Suprapubic skin (tissue), 4 donors: ENCODE measurements around the gene C3orf38. TPM values are rescaled to one million over a fixed set of nuclear protein-coding genes. Genes with fewer than 3 reads are reported as not detected.

ENCODE experiments used
- DNase-seq, 2 donors: peaks; one replicate each; pipeline ENCODE4 v3.0.0-alpha.2; 2019; ENCODE audit warnings: low spot score in 2 of 2
- H3K27ac ChIP-seq: fragments of 200-600 bp; sonication (generic); one replicate; pipeline ENCODE4 v1.5.1; 2019
- H3K27me3 ChIP-seq: fragments of 200-600 bp; sonication (generic); one replicate; pipeline ENCODE4 v1.5.1; 2019
- H3K36me3 ChIP-seq: fragments of 200-600 bp; sonication (generic); one replicate; pipeline ENCODE4 v1.5.1; 2019
- H3K4me1 ChIP-seq: fragments of 200-600 bp; sonication (generic); one replicate; pipeline ENCODE4 v1.5.1; 2019
- H3K4me3 ChIP-seq: fragments of 200-600 bp; sonication (generic); one replicate; pipeline ENCODE4 v1.5.1; 2019; ENCODE audit warnings: mild to moderate bottlenecking
- H3K9me3 ChIP-seq: fragments of 200-600 bp; sonication (generic); one replicate; pipeline ENCODE4 v1.5.1; 2019
- EP300 ChIP-seq: sonication (generic); formaldehyde crosslinking; IDR thresholded peaks from one replicate; pipeline ENCODE4 v1.6.1; 2017; ENCODE audit warnings: antibody characterized with exemption
- POLR2A ChIP-seq, 2 donors: fragments of 450-650 bp; IDR thresholded peaks; one replicate each; pipeline ENCODE4 v1.6.1; 2017; ENCODE audit warnings: antibody characterized with exemption in 2 of 2, mild to moderate bottlenecking in 2 of 2, moderate library complexity in 2 of 2
- POLR2AphosphoS5 ChIP-seq, 3 donors: sonication (generic); formaldehyde crosslinking; IDR thresholded peaks; one replicate each; pipeline ENCODE4 v1.6.1; 2017; ENCODE audit warnings: antibody characterized with exemption in 3 of 3
- WGBS: methylation state at CpG from one replicate; pipeline ENCODE4 v1.1.5; 2018; 5-methylcytosine and 5-hydroxymethylcytosine counted together
- total RNA-seq, 4 donors: library from RNA; depleted of rRNA; stranded (reverse); fragments of >200 nt; gene quantifications; one replicate each; pipeline ENCODE4 v1.1.0, GENCODE V29; 2016
- TF ChIP-seq, protein P1 (sequence below), 2 donors: fragments of 200-600 bp in 1 of 2; fragments of 450-650 bp in 1 of 2; sonication (generic) in 1 of 2; IDR thresholded peaks; one replicate each; pipeline ENCODE4 v1.5.1; 2016 to 2019; ENCODE audit warnings: antibody characterized with exemption in 2 of 2, mild to moderate bottlenecking in 1 of 2, moderate library complexity in 1 of 2

The C3orf38 gene
- total RNA-seq, 4 donors from 2014 or later = 14.1 to 30.8 (median 18.4) TPM

DNA sequence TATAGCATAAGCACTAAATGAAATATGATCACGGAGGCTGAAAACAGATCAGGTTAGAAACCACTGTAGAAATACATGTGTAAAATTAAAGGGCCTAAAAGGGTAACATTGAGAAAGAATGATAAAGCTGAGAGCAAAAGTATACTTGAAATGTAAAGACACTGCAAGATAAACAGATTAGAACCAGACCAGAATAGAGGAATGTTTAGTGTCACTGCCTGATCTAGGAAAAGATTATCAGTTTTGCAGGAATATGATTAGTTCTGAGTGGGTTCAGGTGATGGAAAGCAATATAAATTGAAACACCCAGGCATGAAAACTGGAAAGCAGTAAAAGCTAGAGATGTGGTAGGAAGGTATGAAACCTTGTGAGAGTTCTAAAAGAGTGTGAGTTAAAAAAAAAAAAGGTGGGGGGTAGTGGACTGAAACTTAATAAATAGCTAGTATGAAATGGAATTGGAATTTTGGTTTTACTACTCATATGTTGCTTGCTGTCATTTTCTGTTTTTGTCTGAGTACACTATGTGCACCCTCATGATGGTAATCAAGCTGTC, 16.0 kb upstream of the C3orf38 start:
- WGBS = 0% methylated on average over 1 of the region's 1 CpG
- Histone ChIP-seq H3K27me3 (no peaks in the 10 kb centered on the region), H3K9me3 (no peaks in the 10 kb centered on the region), H3K4me1 (no peaks in the 10 kb centered on the region), H3K4me3 (no peak overlapping the region), H3K36me3 (peaks cover 27% of the 10 kb centered on the region), H3K27ac (no peak overlapping the region)
- DNase-seq = no peak
- TF ChIP-seq, protein P1, sequence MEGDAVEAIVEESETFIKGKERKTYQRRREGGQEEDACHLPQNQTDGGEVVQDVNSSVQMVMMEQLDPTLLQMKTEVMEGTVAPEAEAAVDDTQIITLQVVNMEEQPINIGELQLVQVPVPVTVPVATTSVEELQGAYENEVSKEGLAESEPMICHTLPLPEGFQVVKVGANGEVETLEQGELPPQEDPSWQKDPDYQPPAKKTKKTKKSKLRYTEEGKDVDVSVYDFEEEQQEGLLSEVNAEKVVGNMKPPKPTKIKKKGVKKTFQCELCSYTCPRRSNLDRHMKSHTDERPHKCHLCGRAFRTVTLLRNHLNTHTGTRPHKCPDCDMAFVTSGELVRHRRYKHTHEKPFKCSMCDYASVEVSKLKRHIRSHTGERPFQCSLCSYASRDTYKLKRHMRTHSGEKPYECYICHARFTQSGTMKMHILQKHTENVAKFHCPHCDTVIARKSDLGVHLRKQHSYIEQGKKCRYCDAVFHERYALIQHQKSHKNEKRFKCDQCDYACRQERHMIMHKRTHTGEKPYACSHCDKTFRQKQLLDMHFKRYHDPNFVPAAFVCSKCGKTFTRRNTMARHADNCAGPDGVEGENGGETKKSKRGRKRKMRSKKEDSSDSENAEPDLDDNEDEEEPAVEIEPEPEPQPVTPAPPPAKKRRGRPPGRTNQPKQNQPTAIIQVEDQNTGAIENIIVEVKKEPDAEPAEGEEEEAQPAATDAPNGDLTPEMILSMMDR (IDR thresholded peaks at IDR 0.05) = no peak
- TF ChIP-seq POLR2AphosphoS5 (IDR thresholded peaks at IDR 0.05) (no peak), EP300 (no peak), POLR2A (IDR thresholded peaks at IDR 0.05) (no peak)

DNA sequence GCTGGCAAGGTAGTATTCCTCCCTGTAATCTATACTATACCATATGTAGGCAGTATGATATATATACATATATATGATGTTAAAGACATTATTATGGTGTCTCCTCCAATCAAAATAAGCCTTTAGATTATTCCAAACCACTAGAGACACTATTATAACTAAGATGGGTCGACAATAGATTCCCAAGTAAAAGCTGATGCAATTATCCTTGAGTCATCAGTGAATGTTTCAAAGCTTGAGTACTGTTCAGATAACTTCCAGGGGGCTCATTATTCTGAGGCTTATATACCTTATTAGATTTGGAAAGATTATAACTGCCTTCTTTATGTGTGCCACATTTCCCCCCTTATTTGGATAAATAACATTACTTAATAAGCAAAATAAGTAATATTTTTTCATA, 11.9 kb upstream of the C3orf38 start:
- Histone ChIP-seq H3K27ac (no peak overlapping the region), H3K36me3 (peaks cover 22% of the 10 kb centered on the region), H3K9me3 (no peaks in the 10 kb centered on the region), H3K4me3 (no peak overlapping the region), H3K27me3 (no peaks in the 10 kb centered on the region), H3K4me1 (no peaks in the 10 kb centered on the region)
- no peak for DNase-seq
- TF ChIP-seq POLR2AphosphoS5 (IDR thresholded peaks at IDR 0.05) (no peak), POLR2A (IDR thresholded peaks at IDR 0.05) (no peak), EP300 (no peak)
- TF ChIP-seq, protein P1 (IDR thresholded peaks at IDR 0.05) = no peak
- 79% methylated on average over 1 of the region's 1 CpG for WGBS

DNA sequence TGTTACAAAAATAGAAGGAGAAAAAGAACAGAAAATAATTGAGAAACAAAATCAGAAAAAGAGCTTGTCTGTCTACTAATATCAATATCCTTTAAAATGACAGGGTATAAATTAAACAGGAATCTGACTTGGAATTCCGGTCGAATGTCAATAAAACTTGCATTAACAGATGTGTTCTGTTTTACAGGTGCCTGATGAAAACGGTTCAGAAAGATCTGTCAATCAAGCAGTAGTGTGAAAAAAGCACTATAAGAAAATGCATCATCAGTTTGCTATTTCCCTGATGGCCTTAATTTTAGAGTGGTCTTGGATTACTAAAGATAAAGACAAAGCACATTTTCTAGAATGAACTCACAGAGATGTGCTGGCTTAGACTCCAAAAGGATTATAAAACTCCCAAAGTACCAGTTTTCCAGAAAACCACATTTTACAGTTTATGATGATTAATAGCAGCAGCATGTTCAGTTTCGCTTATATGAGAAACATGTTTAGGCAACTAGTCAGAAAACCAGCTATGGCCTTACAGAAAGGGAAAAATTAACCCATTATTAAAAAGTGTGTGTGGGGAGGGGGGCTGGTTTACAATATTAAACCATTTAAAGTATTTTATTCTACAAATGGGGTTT, 8.2 kb upstream of the C3orf38 start:
- no peak for DNase-seq
- Histone ChIP-seq H3K9me3 (no peaks in the 10 kb centered on the region), H3K27me3 (no peaks in the 10 kb centered on the region), H3K4me3 (no peak overlapping the region), H3K27ac (no peak overlapping the region), H3K4me1 (no peaks in the 10 kb centered on the region), H3K36me3 (peaks cover 14% of the 10 kb centered on the region)
- TF ChIP-seq POLR2A (IDR thresholded peaks at IDR 0.05) = no peak
- TF ChIP-seq, protein P1 (IDR thresholded peaks at IDR 0.05) = no peak
- no peak for TF ChIP-seq EP300
- TF ChIP-seq POLR2AphosphoS5 (IDR thresholded peaks at IDR 0.05) = no peak
- WGBS = 28% methylated on average over 4 of the region's 4 CpGs

DNA sequence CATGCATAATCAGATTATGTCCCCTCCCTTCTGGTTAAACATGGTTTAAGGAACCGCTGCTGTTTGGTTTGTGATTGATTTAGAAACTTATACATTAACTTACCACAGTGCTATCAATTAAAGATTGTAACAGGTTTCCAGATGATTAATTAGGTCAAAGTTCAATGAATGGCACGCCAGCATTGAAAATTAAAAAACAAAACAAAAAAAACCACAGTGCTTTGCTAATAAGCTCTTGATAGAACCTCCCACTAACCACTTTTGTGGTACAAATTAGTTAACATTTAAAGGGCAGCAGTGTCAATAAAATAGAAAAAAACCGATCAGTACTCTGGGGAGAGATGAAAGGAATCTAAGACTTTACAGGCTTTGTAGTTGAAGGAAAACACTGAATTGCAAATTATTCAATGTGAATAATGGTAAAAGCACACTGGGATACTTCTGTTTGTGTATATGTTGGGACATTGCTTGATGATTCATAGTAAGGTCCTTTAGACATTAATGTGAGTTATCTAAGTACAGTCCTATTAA, 7.6 kb upstream of the C3orf38 start:
- DNase-seq = no peak
- no peak overlapping the region for H3K4me3 ChIP-seq
- H3K36me3 ChIP-seq = peaks cover 13% of the 10 kb centered on the region
- 60% methylated on average over 3 of the region's 3 CpGs for WGBS
- no peaks in the 10 kb centered on the region for H3K4me1 ChIP-seq
- no peak overlapping the region for H3K27ac ChIP-seq
- no peaks in the 10 kb centered on the region for H3K27me3 ChIP-seq
- no peaks in the 10 kb centered on the region for H3K9me3 ChIP-seq
- TF ChIP-seq, protein P1 (IDR thresholded peaks at IDR 0.05) = no peak
- TF ChIP-seq POLR2A (IDR thresholded peaks at IDR 0.05) (no peak), POLR2AphosphoS5 (IDR thresholded peaks at IDR 0.05) (no peak), EP300 (no peak)

DNA sequence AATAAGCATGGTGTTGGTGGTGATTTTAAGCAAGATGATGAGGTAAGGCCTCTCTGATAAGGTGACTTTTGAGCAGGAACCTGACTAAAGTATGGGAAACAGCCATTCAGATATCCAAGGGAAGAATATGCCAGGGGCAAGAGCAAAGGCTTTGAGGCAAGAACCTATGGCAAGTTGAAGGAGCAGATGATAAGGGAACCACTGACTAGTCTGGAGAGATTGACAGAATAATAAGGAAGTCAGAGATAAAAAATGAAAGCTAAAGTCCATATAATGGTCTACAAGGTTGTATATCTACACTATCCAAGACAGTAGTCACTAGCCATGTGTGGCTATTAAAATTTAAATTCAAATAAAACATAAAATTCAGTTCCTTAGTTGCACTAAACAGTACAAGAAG, 2.5 kb upstream of the C3orf38 start:
- no peaks in the 10 kb centered on the region for H3K36me3 ChIP-seq
- no peaks in the 10 kb centered on the region for H3K27me3 ChIP-seq
- no peak overlapping the region for H3K4me3 ChIP-seq
- H3K4me1 ChIP-seq = peaks cover 27% of the 10 kb centered on the region
- TF ChIP-seq, protein P1 (IDR thresholded peaks at IDR 0.05) = no peak
- TF ChIP-seq POLR2A (IDR thresholded peaks at IDR 0.05) = no peak
- TF ChIP-seq EP300 = no peak
- TF ChIP-seq POLR2AphosphoS5 (IDR thresholded peaks at IDR 0.05) = no peak
- no peak for DNase-seq
- no peaks in the 10 kb centered on the region for H3K9me3 ChIP-seq
- H3K27ac ChIP-seq = no peak overlapping the region
